ENCODE data around the gene GNAO1.

- TF ChIP-seq REST (IDR thresholded peaks at IDR 0.05; ENCODE audit: borderline replicate concordance) (no peak), CTCF (IDR thresholded peaks at IDR 0.05; ENCODE audit: poor library complexity, severe bottlenecking) (no peak), EZH2 (IDR thresholded peaks at IDR 0.05; ENCODE audit: borderline replicate concordance, insufficient read depth, low read length, poor library complexity, severe bottlenecking) (no peak), POLR2AphosphoS5 (IDR thresholded peaks at IDR 0.05) (no peak), TAF1 (IDR thresholded peaks at IDR 0.05; ENCODE audit: low read depth) (no peak), SMC3 (conservative IDR thresholded peaks at IDR 0.05; ENCODE audit: poor library complexity) (no peak)
These were observed 163.5 kb downstream of the GNAO1 start for GRCh38 chr16:56354746-56355145.
